ENCODE data around the gene PRXL2B. TPM values are rescaled to one million over a fixed set of nuclear protein-coding genes. Genes with fewer than 3 reads are reported as not detected.

Gene PRXL2B
- total RNA-seq, 2 experiments from 2014 or later: 5.2 to 10.4 TPM

GRCh38 chr1:2543543-2544092, 43.0 kb upstream of the PRXL2B start:
- no TSS peak for BruUV-seq (replicated peaks)
- intact Hi-C loops (cut with micrococcal nuclease; ENCODE audit: unreplicated experiment): no loop called here
- CTCF ChIA-PET (ENCODE audit: unreplicated experiment): interaction anchor here (1.0 kb wide), 1 partner anchor 88 kb away, joined by 3 read pairs; no protein-coding TSS in a partner anchor

GRCh38 chr1:2544093-2544874, 42.3 kb upstream of the PRXL2B start:
- no peaks in the 10 kb centered on the region for H4K20me1 ChIP-seq (ENCODE audit: insufficient read depth, low read length)
- BruUV-seq (replicated peaks): no TSS peak

More at GRCh38 chr1:2543543-2544092, 43.0 kb upstream of the PRXL2B start:
- Histone ChIP-seq H2AFZ (ENCODE audit: low read length) (no peak overlapping the region), H3K79me2 (ENCODE audit: insufficient read depth, low read depth, low read length) (no peaks in the 10 kb centered on the region), H3K4me1 (ENCODE audit: insufficient read depth, low read length, poor library complexity, severe bottlenecking) (peaks cover 24% of the 10 kb centered on the region), H3K4me2 (ENCODE audit: low read length) (no peak overlapping the region), H3K27ac (ENCODE audit: low read depth, low read length, poor library complexity, severe bottlenecking) (no peak overlapping the region), H3K36me3 (ENCODE audit: insufficient read depth, low read length) (no peaks in the 10 kb centered on the region), H4K20me1 (ENCODE audit: insufficient read depth, low read length) (no peaks in the 10 kb centered on the region), H3K9me3 (ENCODE audit: low read length) (no peaks in the 10 kb centered on the region), H3K4me3 (ENCODE audit: low read depth, low read length, poor library complexity, severe bottlenecking) (no peak overlapping the region), H3K9me2 (ENCODE audit: insufficient read depth, low read length) (no peaks in the 10 kb centered on the region)
- POLR2A ChIA-PET: no interaction called here
- no peak for DNase-seq (ENCODE audit: low spot score)
- TF ChIP-seq EZH2phosphoT487 (IDR thresholded peaks at IDR 0.05; ENCODE audit: borderline replicate concordance, low read depth, low read length) (no peak), CTCF (conservative IDR thresholded peaks at IDR 0.05; ENCODE audit: low read length) (no peak)

More at GRCh38 chr1:2544093-2544874, 42.3 kb upstream of the PRXL2B start:
- Histone ChIP-seq H3K27ac (ENCODE audit: low read depth, low read length, poor library complexity, severe bottlenecking) (no peak overlapping the region), H3K9me3 (ENCODE audit: low read length) (no peaks in the 10 kb centered on the region), H3K4me3 (ENCODE audit: low read depth, low read length, poor library complexity, severe bottlenecking) (no peak overlapping the region), H3K4me1 (ENCODE audit: insufficient read depth, low read length, poor library complexity, severe bottlenecking) (peaks cover 30% of the 10 kb centered on the region), H3K4me2 (ENCODE audit: low read length) (no peak overlapping the region), H2AFZ (ENCODE audit: low read length) (no peak overlapping the region), H3K36me3 (ENCODE audit: insufficient read depth, low read length) (no peaks in the 10 kb centered on the region), H3K9me2 (ENCODE audit: insufficient read depth, low read length) (no peaks in the 10 kb centered on the region), H3K79me2 (ENCODE audit: insufficient read depth, low read depth, low read length) (no peaks in the 10 kb centered on the region)
- POLR2A ChIA-PET: interaction anchor here (2.3 kb wide), 1 partner anchor 18 kb away, joined by 11 read pairs; the partner anchor contains the start of gene PANK4
- TF ChIP-seq CTCF (conservative IDR thresholded peaks at IDR 0.05; ENCODE audit: low read length) (no peak), EZH2phosphoT487 (IDR thresholded peaks at IDR 0.05; ENCODE audit: borderline replicate concordance, low read depth, low read length) (no peak)
- CTCF ChIA-PET (ENCODE audit: unreplicated experiment): interaction anchor here (1.0 kb wide), 1 partner anchor 88 kb away, joined by 3 read pairs; no protein-coding TSS in a partner anchor
- intact Hi-C loops (cut with micrococcal nuclease; ENCODE audit: unreplicated experiment): no loop called here
- DNase-seq (ENCODE audit: low spot score): no peak

Measured in OCI-LY7 (cell line).